ENCODE data around the gene RBM24. TPM values are rescaled to one million over a fixed set of nuclear protein-coding genes. Genes with fewer than 3 reads are reported as not detected.

The RBM24 gene
- total RNA-seq, 1 donor from 2014 or later = 27.6 TPM

- Histone ChIP-seq H3K9ac (no peak overlapping the region), H3K36me3 (no peaks in the 10 kb centered on the region), H4K20me1 (ENCODE audit: low read depth) (no peaks in the 10 kb centered on the region), H3K4me2 (no peak overlapping the region), H3K4me1 (no peaks in the 10 kb centered on the region), H3K27ac (no peak overlapping the region), H3K27me3 (no peaks in the 10 kb centered on the region), H3K79me2 (ENCODE audit: low read depth) (no peaks in the 10 kb centered on the region), H3F3A (ENCODE audit: low read depth) (no peaks in the 10 kb centered on the region), H3K4me3 (no peak overlapping the region), H2AFZ (replicated peaks) (no peak overlapping the region), H3K9me3 (ENCODE audit: low read depth) (no peaks in the 10 kb centered on the region)
- Mint-ChIP-seq H3K9me3 (peaks cover 4% of the 10 kb centered on the region), H3K4me1 (no peaks in the 10 kb centered on the region), H3K27ac (no peak overlapping the region), H3K27me3 (ENCODE audit: insufficient read depth, low read depth) (no peaks in the 10 kb centered on the region), H3K36me3 (no peaks in the 10 kb centered on the region), H3K4me3 (no peak overlapping the region)
- TF ChIP-seq EZH2phosphoT487 (IDR thresholded peaks at IDR 0.05) (no peak), CTCF (IDR thresholded peaks at IDR 0.05) (no peak), EZH2 (IDR thresholded peaks at IDR 0.05) (no peak)
- DNase-seq (ENCODE audit: low spot score) = no peak
Observed at GRCh38 chr6:17265570-17265969, 15.6 kb upstream of the RBM24 start.

- Histone ChIP-seq H3K79me2 (ENCODE audit: low read depth) (no peaks in the 10 kb centered on the region), H3K9me3 (ENCODE audit: low read depth) (no peaks in the 10 kb centered on the region), H3K36me3 (no peaks in the 10 kb centered on the region), H3K27me3 (no peaks in the 10 kb centered on the region), H3F3A (ENCODE audit: low read depth) (no peaks in the 10 kb centered on the region), H3K4me3 (no peak overlapping the region), H3K9ac (no peak overlapping the region), H4K20me1 (ENCODE audit: low read depth) (no peaks in the 10 kb centered on the region), H2AFZ (replicated peaks) (no peak overlapping the region), H3K4me1 (no peaks in the 10 kb centered on the region), H3K27ac (no peak overlapping the region), H3K4me2 (no peak overlapping the region)
- H3K4me1 Mint-ChIP-seq = no peaks in the 10 kb centered on the region
- H3K36me3 Mint-ChIP-seq = no peaks in the 10 kb centered on the region
- H3K27ac Mint-ChIP-seq = no peak overlapping the region
- TF ChIP-seq EZH2phosphoT487 (IDR thresholded peaks at IDR 0.05) = no peak
- TF ChIP-seq EZH2 (IDR thresholded peaks at IDR 0.05) = no peak
- no peak for TF ChIP-seq CTCF (IDR thresholded peaks at IDR 0.05)
- H3K4me3 Mint-ChIP-seq = no peak overlapping the region
- peaks cover 4% of the 10 kb centered on the region for H3K9me3 Mint-ChIP-seq
- DNase-seq (ENCODE audit: low spot score) = no peak
- H3K27me3 Mint-ChIP-seq (ENCODE audit: insufficient read depth, low read depth) = no peaks in the 10 kb centered on the region
Observed at GRCh38 chr6:17267566-17267965, 13.6 kb upstream of the RBM24 start.

- Mint-ChIP-seq H3K9me3 (peaks cover 4% of the 10 kb centered on the region), H3K4me1 (no peaks in the 10 kb centered on the region), H3K36me3 (no peaks in the 10 kb centered on the region), H3K27ac (no peak overlapping the region), H3K27me3 (ENCODE audit: insufficient read depth, low read depth) (no peaks in the 10 kb centered on the region), H3K4me3 (no peak overlapping the region)
- H3K4me1 ChIP-seq = no peaks in the 10 kb centered on the region
- no peaks in the 10 kb centered on the region for H3K27me3 ChIP-seq
- H3K9me3 ChIP-seq (ENCODE audit: low read depth) = no peaks in the 10 kb centered on the region
- no peak overlapping the region for H3K4me2 ChIP-seq
- no peak for DNase-seq (ENCODE audit: low spot score)
- no peak overlapping the region for H2AFZ ChIP-seq (replicated peaks)
- no peak overlapping the region for H3K27ac ChIP-seq
- H3K4me3 ChIP-seq = no peak overlapping the region
- no peaks in the 10 kb centered on the region for H4K20me1 ChIP-seq (ENCODE audit: low read depth)
- no peak overlapping the region for H3K9ac ChIP-seq
- H3K36me3 ChIP-seq = no peaks in the 10 kb centered on the region
- H3F3A ChIP-seq (ENCODE audit: low read depth) = no peaks in the 10 kb centered on the region
- H3K79me2 ChIP-seq (ENCODE audit: low read depth) = no peaks in the 10 kb centered on the region
- TF ChIP-seq EZH2phosphoT487 (IDR thresholded peaks at IDR 0.05) (no peak), CTCF (IDR thresholded peaks at IDR 0.05) (no peak), EZH2 (IDR thresholded peaks at IDR 0.05) (no peak)
Observed at GRCh38 chr6:17268114-17268513, 13.0 kb upstream of the RBM24 start.
